Measurements from ENCODE around the gene NOL12.

NOL12 gene

DNA sequence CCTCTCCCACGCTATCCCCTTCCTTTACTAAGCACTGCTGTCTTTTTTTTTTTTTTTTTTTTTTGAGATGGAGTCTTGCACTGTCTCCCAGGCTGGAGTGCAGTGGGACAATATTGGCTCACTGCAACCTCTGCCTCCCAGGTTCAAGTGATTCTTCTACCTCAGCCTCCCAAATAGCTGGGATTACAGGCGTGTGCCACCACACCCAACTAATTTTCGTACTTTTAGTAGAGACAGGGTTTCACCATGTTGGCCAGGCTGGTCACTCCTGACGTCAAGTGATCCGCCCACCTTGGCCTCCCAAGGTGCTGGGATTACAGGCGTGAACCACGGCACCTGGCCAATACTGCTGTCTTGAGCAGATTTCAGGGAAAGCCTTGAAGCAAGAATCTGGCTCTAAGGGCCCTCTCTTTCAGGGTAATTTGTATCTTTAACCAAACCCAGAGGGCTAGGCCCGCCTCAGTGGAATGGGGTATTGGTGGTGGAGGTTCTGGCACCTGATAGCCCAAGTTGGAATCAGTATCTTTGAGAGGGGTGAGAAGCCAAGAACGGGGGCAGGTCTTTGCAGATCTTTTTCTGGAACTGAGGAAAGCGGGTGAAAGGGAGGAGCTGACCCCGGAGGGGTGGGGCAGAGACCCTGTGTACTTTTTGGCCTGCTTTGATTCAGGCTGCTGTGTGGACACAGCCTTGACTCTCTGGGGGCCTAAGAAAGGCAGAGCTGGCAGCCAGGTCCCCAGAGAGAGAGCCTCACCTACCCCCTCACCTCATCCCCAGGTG lies 47.7 kb downstream of the NOL12 start:
- no peak overlapping the region for H3K27ac ChIP-seq (ENCODE audit: low read length)
- no peaks in the 10 kb centered on the region for H3K9me3 ChIP-seq (ENCODE audit: control insufficient read depth, insufficient read depth, low read length)
- H3K27me3 ChIP-seq (ENCODE audit: control insufficient read depth, insufficient read depth, low read length), result peaks cover 4% of the 10 kb centered on the region; the same call in 1 of the 2 replicates
- no peak for DNase-seq (ENCODE audit: low read depth, low spot score)
- no peak overlapping the region for H3K4me3 ChIP-seq (ENCODE audit: low read length)
- H3K36me3 ChIP-seq (ENCODE audit: control insufficient read depth, insufficient read depth, low read length), result peaks cover 3% of the 10 kb centered on the region; the same call in 1 of the 2 replicates
- no peaks in the 10 kb centered on the region; the same call in 1 of the 2 replicates for H3K4me1 ChIP-seq (ENCODE audit: control insufficient read depth, insufficient read depth, low read length)
- no CpG with 5 or more reads among the region's 11 CpGs for WGBS (ENCODE audit: insufficient coverage, insufficient read length)

DNA sequence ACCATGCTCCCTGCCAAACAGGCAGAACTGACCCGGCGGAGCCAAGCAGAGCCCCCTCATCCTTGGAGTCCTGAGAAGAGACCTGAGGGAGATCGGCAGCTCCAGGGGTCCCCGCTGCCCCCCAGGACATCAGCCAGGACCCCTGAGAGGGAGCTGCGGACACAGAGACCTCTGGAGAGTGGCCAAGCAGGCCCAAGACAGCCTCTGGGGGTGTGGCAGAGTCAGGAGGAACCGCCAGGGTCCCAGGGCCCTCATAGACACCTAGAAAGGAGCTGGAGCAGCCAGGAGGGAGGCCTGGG lies 48.2 kb downstream of the NOL12 start:
- Histone ChIP-seq H3K27me3 (ENCODE audit: control insufficient read depth, insufficient read depth, low read length) (peaks cover 4% of the 10 kb centered on the region; the same call in 1 of the 2 replicates), H3K27ac (ENCODE audit: low read length) (no peak overlapping the region), H3K4me1 (ENCODE audit: control insufficient read depth, insufficient read depth, low read length) (no peaks in the 10 kb centered on the region; the same call in 1 of the 2 replicates), H3K9me3 (ENCODE audit: control insufficient read depth, insufficient read depth, low read length) (no peaks in the 10 kb centered on the region), H3K4me3 (ENCODE audit: low read length) (no peak overlapping the region), H3K36me3 (ENCODE audit: control insufficient read depth, insufficient read depth, low read length) (peaks cover 3% of the 10 kb centered on the region; the same call in 1 of the 2 replicates)
- no peak for DNase-seq (ENCODE audit: low read depth, low spot score)
- WGBS (ENCODE audit: insufficient coverage, insufficient read length), result no CpG with 5 or more reads among the region's 6 CpGs

DNA sequence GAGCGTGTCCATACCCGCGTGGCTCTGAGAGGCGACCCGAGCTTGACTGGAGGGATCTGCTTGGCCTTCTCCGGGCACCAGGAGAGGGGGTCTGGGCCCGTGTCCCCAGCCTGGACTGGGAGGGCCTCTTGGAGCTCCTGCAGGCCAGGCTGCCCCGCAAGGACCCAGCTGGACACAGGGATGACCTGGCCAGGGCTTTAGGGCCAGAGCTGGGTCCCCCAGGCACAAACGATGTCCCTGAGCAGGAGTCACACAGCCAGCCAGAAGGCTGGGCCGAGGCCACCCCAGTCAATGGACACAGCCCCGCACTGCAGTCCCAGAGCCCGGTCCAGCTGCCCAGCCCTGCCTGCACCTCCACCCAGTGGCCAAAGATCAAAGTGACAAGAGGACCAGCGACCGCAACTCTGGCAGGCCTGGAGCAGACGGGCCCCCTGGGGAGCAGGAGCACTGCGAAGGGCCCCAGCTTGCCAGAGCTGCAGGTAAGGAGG lies 48.9 kb downstream of the NOL12 start:
- Histone ChIP-seq H3K36me3 (ENCODE audit: control insufficient read depth, insufficient read depth, low read length) (peaks cover 3% of the 10 kb centered on the region; the same call in 1 of the 2 replicates), H3K27me3 (ENCODE audit: control insufficient read depth, insufficient read depth, low read length) (peaks cover 4% of the 10 kb centered on the region; the same call in 1 of the 2 replicates), H3K27ac (ENCODE audit: low read length) (no peak overlapping the region), H3K4me1 (ENCODE audit: control insufficient read depth, insufficient read depth, low read length) (no peaks in the 10 kb centered on the region; the same call in 1 of the 2 replicates), H3K9me3 (ENCODE audit: control insufficient read depth, insufficient read depth, low read length) (no peaks in the 10 kb centered on the region), H3K4me3 (ENCODE audit: low read length) (no peak overlapping the region)
- WGBS (ENCODE audit: insufficient coverage, insufficient read length), result no CpG with 5 or more reads among the region's 16 CpGs
- no peak for DNase-seq (ENCODE audit: low read depth, low spot score)

DNA sequence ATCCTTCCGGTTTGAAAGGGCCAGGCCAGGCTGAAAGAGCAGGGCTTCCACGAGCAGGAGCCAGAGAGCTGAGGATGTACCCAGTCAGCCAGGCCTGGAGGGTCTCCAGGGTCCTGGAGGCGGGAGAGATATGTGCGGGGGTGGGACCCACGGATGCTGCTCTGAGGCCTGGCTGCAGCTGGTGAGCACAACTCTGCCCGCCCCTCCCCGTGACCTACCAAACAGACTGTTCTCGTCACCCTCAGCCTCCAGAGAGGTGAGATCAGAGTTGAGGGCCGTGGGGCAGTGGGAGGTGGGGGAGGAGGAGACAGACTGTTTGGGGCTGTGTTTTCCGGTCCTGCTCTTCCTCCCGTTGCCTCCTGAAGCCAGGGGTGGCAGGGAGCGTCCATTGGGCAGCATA lies 52.9 kb downstream of the NOL12 start:
- peaks cover 4% of the 10 kb centered on the region; the same call in 1 of the 2 replicates for H3K27me3 ChIP-seq (ENCODE audit: control insufficient read depth, insufficient read depth, low read length)
- no peaks in the 10 kb centered on the region for H3K4me1 ChIP-seq (ENCODE audit: control insufficient read depth, insufficient read depth, low read length)
- no peak for DNase-seq (ENCODE audit: low read depth, low spot score)
- WGBS (ENCODE audit: insufficient coverage, insufficient read length), result no CpG with 5 or more reads among the region's 12 CpGs
- H3K36me3 ChIP-seq (ENCODE audit: control insufficient read depth, insufficient read depth, low read length), result no peaks in the 10 kb centered on the region
- H3K27ac ChIP-seq (ENCODE audit: low read length), result no peak overlapping the region
- H3K9me3 ChIP-seq (ENCODE audit: control insufficient read depth, insufficient read depth, low read length), result no peaks in the 10 kb centered on the region
- H3K4me3 ChIP-seq (ENCODE audit: low read length), result no peak overlapping the region

DNA sequence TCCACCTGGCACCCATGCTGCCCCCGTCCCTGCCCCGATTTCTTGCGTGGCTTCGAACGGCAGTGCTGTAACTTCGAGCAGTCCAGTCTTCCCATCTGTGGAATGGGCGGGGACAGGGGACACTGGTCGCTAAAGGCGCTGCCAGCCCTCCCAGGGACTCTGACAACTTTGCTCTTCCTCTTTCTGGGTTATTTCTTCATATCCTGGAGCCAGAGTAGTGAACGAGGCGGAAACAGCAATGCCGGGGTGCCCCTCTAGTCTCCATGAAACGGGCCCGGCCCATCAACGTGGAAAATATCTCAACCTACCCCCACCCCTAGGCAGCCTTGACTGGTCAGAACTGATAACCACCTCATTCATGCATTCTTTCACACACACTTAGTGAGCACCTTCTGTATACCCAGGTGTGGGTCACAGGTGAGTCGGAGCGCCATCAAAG lies 53.5 kb downstream of the NOL12 start:
- no peak for DNase-seq (ENCODE audit: low read depth, low spot score)
- Histone ChIP-seq H3K4me3 (ENCODE audit: low read length) (no peak overlapping the region), H3K9me3 (ENCODE audit: control insufficient read depth, insufficient read depth, low read length) (no peaks in the 10 kb centered on the region), H3K27me3 (ENCODE audit: control insufficient read depth, insufficient read depth, low read length) (peaks cover 4% of the 10 kb centered on the region; the same call in 1 of the 2 replicates), H3K4me1 (ENCODE audit: control insufficient read depth, insufficient read depth, low read length) (no peaks in the 10 kb centered on the region), H3K27ac (ENCODE audit: low read length) (no peak overlapping the region), H3K36me3 (ENCODE audit: control insufficient read depth, insufficient read depth, low read length) (no peaks in the 10 kb centered on the region)
- WGBS (ENCODE audit: insufficient coverage, insufficient read length), result no CpG with 5 or more reads among the region's 17 CpGs

DNA sequence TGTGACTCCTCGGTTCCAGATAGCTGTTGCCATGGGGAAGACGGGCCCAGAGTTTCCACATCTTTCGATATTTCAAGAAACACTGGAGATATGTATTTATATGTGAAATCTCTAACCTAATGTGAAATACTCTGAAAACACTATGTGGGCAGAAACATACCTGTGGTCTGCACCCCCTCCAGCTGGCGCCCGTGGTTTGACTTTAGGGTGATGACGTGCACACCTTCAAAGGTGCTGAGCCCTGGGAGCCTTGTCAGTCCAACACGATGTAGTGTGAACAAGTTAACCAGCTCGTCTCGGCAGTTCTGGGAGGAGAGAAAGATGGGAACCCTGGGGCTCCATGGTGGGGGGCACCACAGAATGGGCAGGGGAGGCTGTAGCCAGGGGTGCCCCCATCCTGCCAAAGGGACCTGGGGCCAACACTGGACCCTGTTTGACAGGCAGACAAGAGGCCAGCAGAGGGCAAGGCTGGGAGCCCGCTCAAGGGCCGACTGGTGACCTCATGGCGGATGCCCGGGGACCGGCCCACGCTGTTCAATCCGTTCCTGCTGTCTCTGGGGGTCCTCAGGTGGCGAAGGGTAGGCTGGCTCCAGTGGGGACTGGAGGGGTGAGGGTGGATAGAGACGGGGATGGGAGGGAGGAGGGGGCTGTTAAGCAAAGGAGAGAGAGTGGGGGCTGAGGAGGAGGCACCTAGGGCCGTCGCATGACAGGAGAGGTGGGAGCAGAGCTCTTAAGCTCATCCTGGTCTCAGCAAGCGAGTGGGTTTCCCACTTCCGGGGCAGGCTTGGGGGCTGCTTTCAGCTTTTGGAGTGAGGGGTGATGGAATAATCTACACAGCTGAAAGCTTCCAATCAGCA lies 54.5 kb downstream of the NOL12 start:
- Histone ChIP-seq H3K9me3 (ENCODE audit: control insufficient read depth, insufficient read depth, low read length) (no peaks in the 10 kb centered on the region), H3K36me3 (ENCODE audit: control insufficient read depth, insufficient read depth, low read length) (no peaks in the 10 kb centered on the region), H3K27ac (ENCODE audit: low read length) (no peak overlapping the region), H3K27me3 (ENCODE audit: control insufficient read depth, insufficient read depth, low read length) (peaks cover 4% of the 10 kb centered on the region; the same call in 1 of the 2 replicates), H3K4me3 (ENCODE audit: low read length) (no peak overlapping the region), H3K4me1 (ENCODE audit: control insufficient read depth, insufficient read depth, low read length) (no peaks in the 10 kb centered on the region)
- WGBS (ENCODE audit: insufficient coverage, insufficient read length), result no CpG with 5 or more reads among the region's 22 CpGs
- DNase-seq (ENCODE audit: low read depth, low spot score), result no peak

DNA sequence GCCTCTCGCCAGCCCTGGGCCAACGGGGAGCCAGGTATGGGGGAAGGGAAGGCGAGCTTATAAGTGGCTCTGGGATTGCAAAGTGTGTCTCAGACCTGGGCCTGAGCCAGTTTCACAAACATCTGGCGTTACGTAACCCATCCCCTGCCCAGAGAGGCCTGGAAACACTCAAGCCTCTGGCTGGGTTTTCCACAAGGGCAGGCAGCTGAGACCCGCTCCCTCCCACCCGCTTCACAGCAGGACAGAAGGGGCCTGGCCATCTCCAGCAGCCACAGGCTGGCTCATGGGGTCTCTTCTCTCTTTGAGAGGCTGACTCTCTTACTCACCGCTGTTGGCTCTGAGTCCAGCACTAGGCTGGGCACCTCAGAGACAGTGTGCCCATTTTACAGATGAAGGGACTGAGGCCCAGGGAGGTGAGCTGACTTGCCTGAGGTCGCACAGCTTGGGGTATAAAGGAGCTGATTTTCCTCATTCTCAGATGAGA lies 55.2 kb downstream of the NOL12 start:
- Histone ChIP-seq H3K27ac (ENCODE audit: low read length) (no peak overlapping the region), H3K27me3 (ENCODE audit: control insufficient read depth, insufficient read depth, low read length) (peaks cover 4% of the 10 kb centered on the region; the same call in 1 of the 2 replicates), H3K4me3 (ENCODE audit: low read length) (no peak overlapping the region), H3K9me3 (ENCODE audit: control insufficient read depth, insufficient read depth, low read length) (no peaks in the 10 kb centered on the region), H3K36me3 (ENCODE audit: control insufficient read depth, insufficient read depth, low read length) (no peaks in the 10 kb centered on the region), H3K4me1 (ENCODE audit: control insufficient read depth, insufficient read depth, low read length) (no peaks in the 10 kb centered on the region)
- no CpG with 5 or more reads among the region's 9 CpGs for WGBS (ENCODE audit: insufficient coverage, insufficient read length)
- DNase-seq (ENCODE audit: low read depth, low spot score), result no peak

DNA sequence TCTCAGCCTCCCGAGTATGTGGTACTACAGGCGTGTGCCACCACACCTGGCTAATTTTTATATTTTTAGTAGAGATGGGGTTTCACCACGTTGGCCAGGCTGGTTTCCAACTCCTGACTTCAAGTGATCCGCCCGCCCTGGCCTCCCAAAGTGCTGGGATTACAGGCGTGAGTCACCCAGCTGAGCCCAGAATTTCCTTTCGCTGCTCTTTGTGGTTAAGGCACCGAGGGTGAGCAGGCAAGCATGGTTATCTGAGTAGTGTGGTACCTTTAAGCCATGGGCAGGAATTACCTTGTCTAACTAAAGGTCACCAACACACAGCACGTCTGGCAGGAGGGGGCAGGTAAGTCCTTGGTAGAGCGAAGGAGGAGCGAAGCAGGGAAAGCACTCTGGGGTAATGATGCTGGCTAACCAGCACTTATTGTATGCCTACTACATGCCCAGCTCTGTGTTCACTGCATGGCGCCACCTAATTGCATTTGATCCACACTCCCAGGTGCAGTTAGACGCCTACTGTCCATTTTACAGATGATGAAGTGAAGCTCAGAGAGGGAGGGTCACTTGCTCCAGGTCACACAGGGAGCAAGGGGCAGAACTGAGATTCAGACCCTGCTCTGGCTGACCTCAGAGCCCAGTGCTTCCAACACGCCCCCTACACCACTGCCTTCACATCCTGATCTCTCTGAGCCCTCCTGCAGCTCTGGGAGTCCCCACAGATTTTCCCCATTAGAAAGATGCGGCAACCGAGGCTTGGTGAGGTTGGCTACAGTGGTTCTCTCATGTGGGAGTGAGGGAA lies 56.4 kb downstream of the NOL12 start:
- Histone ChIP-seq H3K9me3 (ENCODE audit: control insufficient read depth, insufficient read depth, low read length) (no peaks in the 10 kb centered on the region), H3K27me3 (ENCODE audit: control insufficient read depth, insufficient read depth, low read length) (peaks cover 2% of the 10 kb centered on the region; the same call in 1 of the 2 replicates), H3K27ac (ENCODE audit: low read length) (no peak overlapping the region), H3K4me3 (ENCODE audit: low read length) (no peak overlapping the region), H3K4me1 (ENCODE audit: control insufficient read depth, insufficient read depth, low read length) (0 out of 2 replicates have a peak, but pooled peaks cover 2% of the 10 kb centered on the region), H3K36me3 (ENCODE audit: control insufficient read depth, insufficient read depth, low read length) (no peaks in the 10 kb centered on the region)
- no CpG with 5 or more reads among the region's 16 CpGs for WGBS (ENCODE audit: insufficient coverage, insufficient read length)
- no peak for DNase-seq (ENCODE audit: low read depth, low spot score)
